Effector memory CD4-positive, alpha-beta T cell (primary cell): ENCODE data around the gene C3orf33.
A peak's percentile ranks its signal among the peaks of the same experiment; 100 is the strongest.

Experiments used
- DNase-seq, 3 donors: peaks; one replicate each; pipeline ENCODE4 v3.0.0-alpha.2; 2020
- H3K27ac ChIP-seq: 2 replicates; pipeline ENCODE4 v1.7.0; 2013; ENCODE audit warnings: mild to moderate bottlenecking, low read length, moderate library complexity; ENCODE audit not compliant: insufficient read depth, poor library complexity, severe bottlenecking
- H3K27me3 ChIP-seq: replicated peaks from 2 replicates; pipeline ENCODE4 v1.7.0; 2013; ENCODE audit warnings: mild to moderate bottlenecking, low read length; ENCODE audit not compliant: insufficient read depth, control insufficient read depth, poor library complexity, severe bottlenecking
- H3K36me3 ChIP-seq: 2 replicates; pipeline ENCODE4 v1.7.0; 2013; ENCODE audit warnings: mild to moderate bottlenecking, low read length, moderate library complexity; ENCODE audit not compliant: control insufficient read depth, insufficient read depth
- H3K4me1 ChIP-seq: 2 replicates; pipeline ENCODE4 v1.7.0; 2013; ENCODE audit warnings: low read length, mild to moderate bottlenecking; ENCODE audit not compliant: control insufficient read depth, insufficient read depth, poor library complexity, severe bottlenecking
- H3K4me3 ChIP-seq: 2 replicates; pipeline ENCODE4 v1.7.0; 2013; ENCODE audit warnings: low read length, low read depth, mild to moderate bottlenecking; ENCODE audit not compliant: insufficient read depth, poor library complexity, severe bottlenecking
- H3K9me3 ChIP-seq: 2 replicates; pipeline ENCODE4 v1.7.0; 2013; ENCODE audit warnings: mild to moderate bottlenecking, low read length, moderate library complexity; ENCODE audit not compliant: control insufficient read depth

The C3orf33 gene

GRCh38 chr3:155753038-155753639 lies 52.9 kb downstream of the C3orf33 start:
- H3K36me3 ChIP-seq, result no peaks in the 10 kb centered on the region
- H3K9me3 ChIP-seq, result no peaks in the 10 kb centered on the region
- DNase-seq, result no peak
- no peak overlapping the region for H3K4me3 ChIP-seq
- H3K27ac ChIP-seq, result no peak overlapping the region
- no peaks in the 10 kb centered on the region for H3K4me1 ChIP-seq
- no peaks in the 10 kb centered on the region for H3K27me3 ChIP-seq

DNA sequence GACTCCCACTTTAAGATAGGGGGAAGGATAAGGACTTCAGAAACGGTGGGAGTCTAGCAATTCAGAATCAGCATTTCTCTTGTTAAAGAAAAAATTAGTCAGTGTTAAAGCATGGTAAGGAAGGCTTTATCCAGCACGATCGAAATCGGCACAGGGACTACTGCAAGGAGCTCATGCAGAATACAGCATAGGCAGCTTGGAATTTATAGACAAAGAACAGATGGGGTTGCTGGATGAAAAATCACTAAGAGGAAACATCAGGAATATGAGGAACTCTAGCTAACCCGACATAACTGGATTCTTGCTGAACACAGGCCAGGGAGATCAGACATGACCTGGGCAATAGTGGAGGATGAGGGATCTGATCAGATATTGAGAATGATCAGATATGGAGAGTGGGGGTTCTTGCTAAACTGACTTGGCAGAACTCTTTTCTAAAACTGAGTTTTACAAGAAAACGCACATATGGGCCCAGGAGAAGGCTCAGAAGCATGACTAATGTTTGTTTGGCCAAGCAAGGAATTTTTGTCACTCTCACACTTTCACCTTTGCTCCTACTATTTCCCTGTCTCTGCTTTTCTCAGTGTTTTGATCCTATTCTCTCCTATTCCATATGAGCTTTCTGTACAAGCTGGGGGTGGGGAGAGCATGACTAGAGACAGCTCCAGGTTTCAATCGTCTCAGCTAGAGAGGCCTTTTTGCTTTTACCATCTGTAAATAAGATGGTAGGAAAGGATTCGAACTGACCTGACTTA lies 57.3 kb downstream of the C3orf33 start:
- Histone ChIP-seq H3K9me3 (no peaks in the 10 kb centered on the region), H3K36me3 (no peaks in the 10 kb centered on the region), H3K27me3 (no peaks in the 10 kb centered on the region), H3K27ac (no peak overlapping the region), H3K4me1 (peaks cover 7% of the 10 kb centered on the region), H3K4me3 (no peak overlapping the region)
- DNase-seq, result no peak

GRCh38 chr3:155747946-155748290 lies 58.2 kb downstream of the C3orf33 start:
- H3K27ac ChIP-seq, result no peak overlapping the region
- no peak overlapping the region for H3K4me3 ChIP-seq
- H3K4me1 ChIP-seq, result peaks cover 7% of the 10 kb centered on the region
- H3K36me3 ChIP-seq, result no peaks in the 10 kb centered on the region
- H3K27me3 ChIP-seq, result no peaks in the 10 kb centered on the region
- no peak for DNase-seq
- no peaks in the 10 kb centered on the region for H3K9me3 ChIP-seq

DNA sequence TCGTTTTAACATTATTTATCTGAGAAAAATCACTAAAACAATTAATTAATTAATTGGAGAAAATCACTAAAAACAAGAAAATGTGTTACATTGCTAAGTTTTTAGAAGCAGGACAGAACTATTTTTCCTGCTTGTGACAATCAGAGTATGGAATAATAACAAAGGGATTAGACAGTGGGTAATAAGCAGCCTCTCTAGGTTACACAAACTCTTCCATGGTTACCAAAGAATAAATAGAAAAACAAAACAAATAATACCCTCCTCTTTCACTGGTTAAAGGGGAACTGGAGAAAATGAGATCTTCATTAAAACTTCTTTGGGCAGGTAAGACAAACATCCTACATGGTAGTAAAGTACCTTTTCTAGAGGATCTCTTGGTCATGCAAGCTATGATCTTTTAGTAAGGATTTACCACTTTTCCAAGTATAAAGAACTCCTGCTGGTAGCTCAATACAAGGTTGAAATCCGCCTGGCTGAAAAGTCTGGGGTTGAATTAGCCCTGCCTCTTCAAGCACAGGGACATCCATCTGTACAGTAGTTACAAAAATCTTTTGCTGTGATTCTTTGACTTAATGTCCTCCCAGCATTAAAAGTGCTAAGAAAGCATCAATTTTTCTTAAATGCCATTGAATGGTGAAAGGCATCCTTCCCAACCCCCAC lies 58.7 kb downstream of the C3orf33 start:
- no peaks in the 10 kb centered on the region for H3K27me3 ChIP-seq

GRCh38 chr3:155746703-155747102 lies 59.4 kb downstream of the C3orf33 start:
- Histone ChIP-seq H3K27ac (no peak overlapping the region), H3K4me1 (peaks cover 7% of the 10 kb centered on the region), H3K4me3 (no peak overlapping the region), H3K27me3 (no peaks in the 10 kb centered on the region), H3K9me3 (no peaks in the 10 kb centered on the region), H3K36me3 (no peaks in the 10 kb centered on the region)
- DNase-seq, result no peak

More for the DNA sequence above, 58.7 kb downstream of the C3orf33 start:
- H3K36me3 ChIP-seq, result no peaks in the 10 kb centered on the region
- H3K4me3 ChIP-seq, result no peak overlapping the region
- H3K4me1 ChIP-seq, result peaks cover 7% of the 10 kb centered on the region
- H3K27ac ChIP-seq, result no peak overlapping the region
- no peak for DNase-seq
- no peaks in the 10 kb centered on the region for H3K9me3 ChIP-seq

DNA sequence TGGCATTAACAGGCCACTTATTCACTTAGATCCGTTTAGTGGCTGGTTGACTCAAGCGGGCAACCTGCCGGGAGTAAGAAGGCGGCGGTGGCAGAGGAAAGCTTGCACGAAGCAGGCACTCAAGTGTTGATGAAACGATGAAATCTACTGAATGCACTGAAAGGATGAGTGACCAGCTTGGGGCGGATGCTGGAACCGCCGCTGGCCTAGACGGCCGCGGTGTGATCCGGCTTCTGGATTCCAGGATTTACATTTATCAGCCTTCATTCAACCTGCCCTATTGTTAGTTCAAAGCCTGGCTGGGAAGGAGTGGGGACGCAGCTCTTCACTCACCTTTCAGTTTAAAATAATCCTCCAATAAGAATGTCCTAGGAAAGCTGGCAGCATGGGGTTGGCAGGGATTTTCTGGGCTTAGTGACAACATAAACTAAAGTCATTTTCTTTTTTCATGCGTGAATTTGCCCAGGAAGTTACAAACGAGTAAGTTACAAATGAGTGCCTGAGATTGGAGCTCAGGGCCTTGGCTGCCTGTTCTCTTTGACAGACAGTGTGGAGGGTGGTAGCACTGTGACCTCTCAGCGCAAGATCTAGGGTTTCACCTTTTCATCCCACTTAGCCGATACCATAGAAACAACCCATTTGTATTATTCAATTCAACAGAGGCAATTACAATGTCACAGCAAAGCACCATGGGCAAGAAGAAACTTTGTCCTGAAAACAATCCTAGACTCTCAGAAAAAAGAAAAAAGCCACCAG lies 60.1 kb downstream of the C3orf33 start:
- H3K4me3 ChIP-seq, result no peak overlapping the region
- no peak for DNase-seq

DNA sequence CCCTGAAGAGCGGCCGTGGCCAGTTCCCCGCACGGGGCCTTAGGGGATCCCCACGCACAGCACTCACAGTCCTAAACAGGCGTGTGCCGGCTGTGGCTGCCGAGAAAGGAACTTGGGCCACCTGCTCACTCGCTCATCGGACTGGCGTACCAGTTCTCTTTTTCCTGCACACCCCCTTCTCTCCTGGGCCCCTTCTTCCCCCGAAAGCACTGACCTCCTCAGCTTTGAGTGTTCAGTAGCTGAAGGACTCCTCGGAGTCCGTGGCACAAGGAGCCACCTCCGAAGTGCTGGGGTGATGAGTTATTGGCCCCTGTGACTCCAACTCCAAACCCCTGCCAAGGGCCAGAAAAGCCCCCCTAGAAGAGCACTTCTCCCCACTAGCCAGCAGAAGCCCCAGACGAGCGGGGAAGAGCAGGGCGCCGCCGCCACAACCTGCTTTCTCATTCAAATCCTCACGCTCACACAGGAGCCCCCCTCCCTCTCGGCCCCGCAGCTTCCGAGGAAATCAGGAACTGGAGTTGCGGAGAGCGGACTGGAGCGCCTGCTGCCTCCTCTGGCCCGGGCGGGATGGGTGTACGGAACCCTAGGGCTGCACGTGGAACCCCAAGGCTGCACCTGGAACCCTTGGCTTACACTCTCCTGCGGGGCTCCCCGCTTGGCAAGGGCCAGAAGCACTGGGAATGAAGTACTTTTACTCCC lies 61.3 kb downstream of the C3orf33 start, which contains the start of gene PLCH1:
Gene PLCH1 (minus strand): TSS at position 446 of the 699 bp plus-strand sequence. CDS start 40,847 bp downstream, outside the sequence.
- Histone ChIP-seq H3K27me3 (no peaks in the 10 kb centered on the region), H3K27ac (no peak within 1 kb of the TSS), H3K36me3 (no peaks in the 10 kb centered on the region), H3K9me3 (no peaks in the 10 kb centered on the region), H3K4me3 (peak within 1 kb of the TSS; percentile 69), H3K4me1 (peaks cover 7% of the 10 kb centered on the region)
- peak in 2 of 3 donors; percentile 9 to 19 for DNase-seq

More for the DNA sequence above, 60.1 kb downstream of the C3orf33 start:
- peaks cover 7% of the 10 kb centered on the region for H3K4me1 ChIP-seq
- no peaks in the 10 kb centered on the region for H3K36me3 ChIP-seq
- H3K9me3 ChIP-seq, result no peaks in the 10 kb centered on the region
- H3K27ac ChIP-seq, result no peak overlapping the region
- H3K27me3 ChIP-seq, result no peaks in the 10 kb centered on the region

GRCh38 chr3:155744010-155744625 lies 62.0 kb downstream of the C3orf33 start:
- peak overlapping the region; percentile 69 for H3K4me3 ChIP-seq
- H3K27me3 ChIP-seq, result no peaks in the 10 kb centered on the region
- no peaks in the 10 kb centered on the region for H3K9me3 ChIP-seq
- peaks cover 7% of the 10 kb centered on the region for H3K4me1 ChIP-seq
- H3K27ac ChIP-seq, result no peak overlapping the region
- H3K36me3 ChIP-seq, result no peaks in the 10 kb centered on the region
- no peak for DNase-seq

DNA sequence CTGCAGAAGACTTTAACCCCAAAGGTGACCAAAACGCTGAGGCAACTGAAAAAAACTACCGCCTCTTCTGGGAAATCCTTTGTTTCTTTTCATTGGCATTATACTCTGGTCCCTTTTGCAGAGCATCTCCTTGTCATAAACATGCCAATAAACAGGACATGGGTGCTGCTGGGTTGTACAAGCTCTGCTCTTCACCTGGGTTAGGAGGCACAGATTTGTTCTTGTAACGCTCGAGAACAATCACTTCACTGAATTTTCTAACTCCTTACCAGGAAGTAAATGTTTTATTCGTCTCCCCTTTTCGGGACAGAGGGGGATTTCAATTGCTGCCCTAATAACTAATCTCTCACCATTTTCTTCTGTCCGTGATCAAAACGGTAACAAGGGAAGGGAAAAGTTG lies 62.5 kb downstream of the C3orf33 start:
- Histone ChIP-seq H3K36me3 (no peaks in the 10 kb centered on the region), H3K4me3 (peak overlapping the region; percentile 69), H3K27ac (no peak overlapping the region), H3K27me3 (no peaks in the 10 kb centered on the region), H3K4me1 (peaks cover 7% of the 10 kb centered on the region), H3K9me3 (no peaks in the 10 kb centered on the region)
- DNase-seq, result no peak
